ENCODE data around the gene WNT8A. TPM values are rescaled to one million over a fixed set of nuclear protein-coding genes. Genes with fewer than 3 reads are reported as not detected.

WNT8A gene
- polyA plus RNA-seq, 3 donors: not detected

DNA sequence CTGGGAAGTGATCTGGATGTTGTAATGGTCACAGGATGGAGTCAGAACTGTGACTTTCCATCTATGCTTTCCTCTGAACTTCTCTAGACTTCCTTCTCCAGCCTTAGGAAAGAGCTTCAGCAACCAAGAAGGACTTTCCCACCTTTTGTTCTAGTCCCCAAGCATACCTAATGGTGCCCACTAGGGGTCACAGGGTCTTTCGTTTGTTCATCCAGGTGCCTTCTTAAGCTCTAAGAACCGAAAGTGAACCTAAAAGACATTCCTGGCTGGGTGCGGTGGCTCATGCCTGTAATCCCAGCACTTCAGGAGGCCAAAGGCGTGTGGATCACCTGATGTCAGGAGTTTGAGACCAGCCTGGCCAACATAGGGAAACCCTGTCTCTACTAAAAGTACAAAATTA lies 1.8 kb upstream of the WNT8A start:
- Histone ChIP-seq H3K27me3 (ENCODE audit: control insufficient read depth in 2 of 2, insufficient read depth in 2 of 2, low read length in 2 of 2) (no peaks in the 10 kb centered on the region), H3K4me2 (replicated peaks; ENCODE audit: extremely low read depth, low read length, poor library complexity, severe bottlenecking) (no peak overlapping the region), H3K9me3 (replicated peaks in 1 of 2; ENCODE audit: control insufficient read depth in 1 of 2, insufficient read depth in 1 of 2, low read length in 2 of 2) (no peaks in the 10 kb centered on the region), H3K79me2 (ENCODE audit: insufficient read depth, low read length) (no peaks in the 10 kb centered on the region), H3K4me3 (replicated peaks in 1 of 3; ENCODE audit: low read depth in 2 of 3, low read length in 3 of 3) (no peak overlapping the region), H2AFZ (ENCODE audit: insufficient read depth, low read depth, low read length, poor library complexity, severe bottlenecking) (no peak overlapping the region), H4K20me1 (ENCODE audit: insufficient read depth, low read length) (no peaks in the 10 kb centered on the region), H3K4me1 (ENCODE audit: control insufficient read depth in 1 of 2, insufficient read depth in 2 of 2, low read length in 2 of 2) (peaks cover 8% of the 10 kb centered on the region in 2 donors), H3K36me3 (replicated peaks in 1 of 2; ENCODE audit: control insufficient read depth in 1 of 2, insufficient read depth in 2 of 2, low read length in 2 of 2) (no peaks in the 10 kb centered on the region), H3K9ac (ENCODE audit: insufficient read depth, low read length, poor library complexity, severe bottlenecking) (no peak overlapping the region), H3K27ac (ENCODE audit: low read depth in 1 of 2, low read length in 2 of 2) (no peak overlapping the region)
- Mint-ChIP-seq H3K4me3 (no peak overlapping the region), H3K4me1 (peaks cover 11% of the 10 kb centered on the region), H3K27me3 (ENCODE audit: low read depth in 3 of 3) (peaks cover 0 to 4% (median 3%) of the 10 kb centered on the region in 3 donors), H3K9me3 (no peaks in the 10 kb centered on the region), H3K27ac (no peak overlapping the region), H3K36me3 (no peaks in the 10 kb centered on the region)
- intact Hi-C loops (cut with micrococcal nuclease): no loop called here
- TF ChIP-seq, protein P1, sequence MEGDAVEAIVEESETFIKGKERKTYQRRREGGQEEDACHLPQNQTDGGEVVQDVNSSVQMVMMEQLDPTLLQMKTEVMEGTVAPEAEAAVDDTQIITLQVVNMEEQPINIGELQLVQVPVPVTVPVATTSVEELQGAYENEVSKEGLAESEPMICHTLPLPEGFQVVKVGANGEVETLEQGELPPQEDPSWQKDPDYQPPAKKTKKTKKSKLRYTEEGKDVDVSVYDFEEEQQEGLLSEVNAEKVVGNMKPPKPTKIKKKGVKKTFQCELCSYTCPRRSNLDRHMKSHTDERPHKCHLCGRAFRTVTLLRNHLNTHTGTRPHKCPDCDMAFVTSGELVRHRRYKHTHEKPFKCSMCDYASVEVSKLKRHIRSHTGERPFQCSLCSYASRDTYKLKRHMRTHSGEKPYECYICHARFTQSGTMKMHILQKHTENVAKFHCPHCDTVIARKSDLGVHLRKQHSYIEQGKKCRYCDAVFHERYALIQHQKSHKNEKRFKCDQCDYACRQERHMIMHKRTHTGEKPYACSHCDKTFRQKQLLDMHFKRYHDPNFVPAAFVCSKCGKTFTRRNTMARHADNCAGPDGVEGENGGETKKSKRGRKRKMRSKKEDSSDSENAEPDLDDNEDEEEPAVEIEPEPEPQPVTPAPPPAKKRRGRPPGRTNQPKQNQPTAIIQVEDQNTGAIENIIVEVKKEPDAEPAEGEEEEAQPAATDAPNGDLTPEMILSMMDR (IDR thresholded peaks at IDR 0.05): no peak
- no peak for DNase-seq
- WGBS (ENCODE audit: insufficient coverage): 85% methylated on average over 2 of the region's 4 CpGs

DNA sequence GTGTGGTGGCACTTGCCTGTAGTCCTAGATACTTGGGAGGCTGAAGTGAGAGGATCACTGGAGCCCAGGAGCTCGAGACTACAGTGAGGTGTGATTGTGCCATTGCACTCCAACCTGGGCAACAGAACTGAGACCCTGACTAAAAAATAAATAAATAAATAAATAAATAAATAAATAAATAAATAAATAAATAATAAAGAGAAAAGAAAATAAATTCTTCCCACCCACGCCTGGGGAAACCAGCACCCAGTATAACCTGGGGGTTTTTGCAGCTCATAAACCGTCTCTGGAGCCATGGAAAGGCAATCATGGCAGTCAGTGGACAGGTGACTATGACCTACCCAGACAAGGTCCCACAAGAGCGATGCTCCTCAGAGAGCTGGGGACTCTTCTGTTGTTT lies 7.9 kb downstream of the WNT8A start:
- Histone ChIP-seq H2AFZ (ENCODE audit: insufficient read depth, low read depth, low read length, poor library complexity, severe bottlenecking) (no peak overlapping the region), H3K27ac (ENCODE audit: low read depth in 1 of 2, low read length in 2 of 2) (no peak overlapping the region), H3K27me3 (ENCODE audit: control insufficient read depth in 2 of 2, insufficient read depth in 2 of 2, low read length in 2 of 2) (no peaks in the 10 kb centered on the region), H3K4me1 (ENCODE audit: control insufficient read depth in 1 of 2, insufficient read depth in 2 of 2, low read length in 2 of 2) (no peaks in the 10 kb centered on the region), H4K20me1 (ENCODE audit: insufficient read depth, low read length) (no peaks in the 10 kb centered on the region), H3K9me3 (replicated peaks in 1 of 2; ENCODE audit: control insufficient read depth in 1 of 2, insufficient read depth in 1 of 2, low read length in 2 of 2) (no peaks in the 10 kb centered on the region), H3K36me3 (replicated peaks in 1 of 2; ENCODE audit: control insufficient read depth in 1 of 2, insufficient read depth in 2 of 2, low read length in 2 of 2) (no peaks in the 10 kb centered on the region), H3K4me2 (replicated peaks; ENCODE audit: extremely low read depth, low read length, poor library complexity, severe bottlenecking) (no peak overlapping the region), H3K9ac (ENCODE audit: insufficient read depth, low read length, poor library complexity, severe bottlenecking) (no peak overlapping the region), H3K79me2 (ENCODE audit: insufficient read depth, low read length) (no peaks in the 10 kb centered on the region), H3K4me3 (replicated peaks in 1 of 3; ENCODE audit: low read depth in 2 of 3, low read length in 3 of 3) (no peak overlapping the region)
- peaks cover 0 to 2% (median 0%) of the 10 kb centered on the region in 7 donors for H3K9me3 Mint-ChIP-seq
- 100% methylated on average over 1 of the region's 4 CpGs for WGBS (ENCODE audit: insufficient coverage)
- peaks cover 4% of the 10 kb centered on the region for H3K4me1 Mint-ChIP-seq
- DNase-seq: no peak
- H3K27me3 Mint-ChIP-seq (ENCODE audit: low read depth in 3 of 3): peaks cover 5 to 7% (median 6%) of the 10 kb centered on the region in 3 donors
- no peaks in the 10 kb centered on the region for H3K36me3 Mint-ChIP-seq
- H3K27ac Mint-ChIP-seq: no peak overlapping the region
- TF ChIP-seq, protein P1 (IDR thresholded peaks at IDR 0.05): no peak
- intact Hi-C loops (cut with micrococcal nuclease): no loop called here
- no peak overlapping the region for H3K4me3 Mint-ChIP-seq
